ENCODE data around the gene RBM10.

GRCh38 chrX:47170861-47171692, 26.1 kb downstream of the RBM10 start:
- TF ChIP-seq CTCF (IDR thresholded peaks at IDR 0.05) = no peak
- TF ChIP-seq POLR2A (IDR thresholded peaks at IDR 0.05) = no peak
- no peak for TF ChIP-seq POLR2AphosphoS5 (IDR thresholded peaks at IDR 0.05)
- TF ChIP-seq EP300 (IDR thresholded peaks at IDR 0.05) = no peak

Measured in gastroesophageal sphincter (tissue), 3 donors.